IMR-90 (cell line): ENCODE data around the gene MBD1. TPM values are rescaled to one million over a fixed set of nuclear protein-coding genes. Genes with fewer than 3 reads are reported as not detected.

Source experiments
- ATAC-seq: fragments of 200-7000 bp; cut with Tn5 transposase; 2 replicates; pipeline ENCODE4 v1.9.1; 2020; ENCODE audit warnings: low read depth, mild to moderate bottlenecking, moderate library complexity
- BruUV-seq: library from RNA; stranded (reverse); fragments of 400-500 nt; replicated peaks from 2 replicates; lab custom pipeline; 2021; lab: Mats Ljungman, UMichigan
- CTCF ChIA-PET: fragments of 300-600 bp; formaldehyde crosslinking; extraction: SDS; loops from one replicate; lab custom pipeline; 2021; ENCODE audit warnings: antibody characterized with exemption; lab: Yijun Ruan, JAX
- POLR2A ChIA-PET: fragments of 300-600 bp; sonication (Branson Sonifier 250); formaldehyde crosslinking; loops from one replicate; lab custom pipeline; 2022; ENCODE audit warnings: antibody characterized with exemption; ENCODE audit not compliant: unreplicated experiment; lab: Charles Lee
- DNase-seq: peaks from one replicate; pipeline ENCODE4 v3.0.0; 2013
- H2AFZ ChIP-seq: replicated peaks from 2 replicates; pipeline ENCODE3; 2013; ENCODE audit warnings: low read length, mild to moderate bottlenecking; ENCODE audit not compliant: poor library complexity
- H2AK5ac ChIP-seq: 2 replicates; pipeline ENCODE4 v1.6.1; 2013; ENCODE audit warnings: low read depth, low read length, inconsistent platforms
- H2AK9ac ChIP-seq: replicated peaks from 2 replicates; pipeline ENCODE3; 2013; ENCODE audit warnings: mild to moderate bottlenecking, low read depth, low read length, moderate library complexity; ENCODE audit not compliant: poor library complexity
- H2BK120ac ChIP-seq: 2 replicates; pipeline ENCODE4 v1.6.1; 2013; ENCODE audit warnings: low read depth, low read length, inconsistent platforms
- H2BK15ac ChIP-seq: 3 replicates; pipeline ENCODE4 v1.6.1; 2013; ENCODE audit warnings: low read depth, low read length, inconsistent platforms
- H2BK20ac ChIP-seq: 2 replicates; pipeline ENCODE4 v1.6.1; 2013; ENCODE audit warnings: low read depth, mild to moderate bottlenecking, inconsistent platforms, low read length, moderate library complexity
- H2BK5ac ChIP-seq: 2 replicates; pipeline ENCODE4 v1.6.1; 2013; ENCODE audit warnings: mild to moderate bottlenecking, low read depth, low read length, inconsistent platforms; ENCODE audit not compliant: poor library complexity, severe bottlenecking
- H3K14ac ChIP-seq: replicated peaks from 2 replicates; pipeline ENCODE4 v1.6.1; 2013; ENCODE audit warnings: low read depth, low read length, inconsistent platforms
- H3K18ac ChIP-seq: 2 replicates; pipeline ENCODE4 v1.6.1; 2013; ENCODE audit warnings: low read depth, low read length, control low read depth
- H3K23ac ChIP-seq: 2 replicates; pipeline ENCODE4 v1.6.1; 2013; ENCODE audit warnings: low read depth, low read length, inconsistent platforms
- H3K27ac ChIP-seq: 2 replicates; pipeline ENCODE4 v1.5.1; 2013; ENCODE audit warnings: mild to moderate bottlenecking, control low read depth, low read length; ENCODE audit not compliant: insufficient read depth
- H3K27me3 ChIP-seq: 2 replicates; pipeline ENCODE4 v1.6.1; 2013; ENCODE audit warnings: low read length; ENCODE audit not compliant: control insufficient read depth, insufficient read depth
- H3K36me3 ChIP-seq: 2 replicates; pipeline ENCODE4 v1.6.1; 2013; ENCODE audit warnings: low read length, mixed read lengths; ENCODE audit not compliant: control insufficient read depth, insufficient read depth
- H3K4ac ChIP-seq: 2 replicates; pipeline ENCODE4 v1.6.1; 2013; ENCODE audit warnings: low read depth, low read length, inconsistent platforms
- H3K4me1 ChIP-seq: 2 replicates; pipeline ENCODE4 v1.6.1; 2013; ENCODE audit warnings: low read length, mixed read lengths; ENCODE audit not compliant: control insufficient read depth, insufficient read depth
- H3K4me2 ChIP-seq: 2 replicates; pipeline ENCODE4 v1.6.1; 2013; ENCODE audit warnings: low read depth, mild to moderate bottlenecking, control low read depth, low read length, moderate library complexity
- H3K4me3 ChIP-seq: 2 replicates; pipeline ENCODE4 v1.5.1; 2013; ENCODE audit warnings: low read depth, mild to moderate bottlenecking, control low read depth, low read length, moderate library complexity; ENCODE audit not compliant: insufficient read depth
- H3K56ac ChIP-seq: 2 replicates; pipeline ENCODE4 v1.6.1; 2013; ENCODE audit warnings: low read length, inconsistent platforms; ENCODE audit not compliant: insufficient read depth; ENCODE audit errors: extremely low read depth
- H3K79me1 ChIP-seq, 2 experiments: 2 replicates each; pipeline ENCODE4 v1.6.1; 2013; ENCODE audit warnings: low read length in 2 of 2, inconsistent platforms in 1 of 2, low read depth in 1 of 2
- H3K9ac ChIP-seq: 2 replicates; pipeline ENCODE4 v1.6.1; 2013; ENCODE audit warnings: low read depth, low read length, control low read depth
- H3K9me1 ChIP-seq: 2 replicates; pipeline ENCODE4 v1.6.1; 2013; ENCODE audit warnings: low read length, inconsistent platforms; ENCODE audit not compliant: insufficient read depth
- H3K9me3 ChIP-seq: 2 replicates; pipeline ENCODE4 v1.6.1; 2013; ENCODE audit warnings: low read length; ENCODE audit not compliant: control insufficient read depth, insufficient read depth
- H4K20me1 ChIP-seq: 2 replicates; pipeline ENCODE4 v1.6.1; 2013; ENCODE audit warnings: low read length, inconsistent platforms; ENCODE audit not compliant: insufficient read depth
- H4K5ac ChIP-seq: 2 replicates; pipeline ENCODE4 v1.6.1; 2013; ENCODE audit warnings: mild to moderate bottlenecking, low read depth, low read length, control low read depth
- H4K8ac ChIP-seq, 2 experiments: 2 replicates each; pipeline ENCODE4 v1.6.1; 2013; ENCODE audit warnings: low read depth in 2 of 2, low read length in 2 of 2, control low read depth in 1 of 2, inconsistent platforms in 1 of 2
- H4K91ac ChIP-seq: 2 replicates; pipeline ENCODE4 v1.6.1; 2013; ENCODE audit warnings: low read depth, low read length, inconsistent platforms; ENCODE audit not compliant: insufficient read depth
- CTCF ChIP-seq: conservative IDR thresholded peaks from 2 replicates; pipeline ENCODE4 v1.5.1; 2012; ENCODE audit warnings: mild to moderate bottlenecking, low read depth, low read length, improper control_type of control experiment
- FOS ChIP-seq: fragments of 150-350 bp; IDR thresholded peaks from 2 replicates; pipeline ENCODE4 v1.6.1; 2016; ENCODE audit warnings: low read depth, low read length
- WGBS, 2 experiments: methylation state at CpG; one replicate each; pipeline versions ENCODE4 v1.1.5 to v1.1.7; 2013; ENCODE audit warnings: missing lambda C conversion rate in 2 of 2; ENCODE audit not compliant: insufficient read length in 1 of 2; ENCODE audit errors: extremely low coverage in 2 of 2; 5-methylcytosine and 5-hydroxymethylcytosine counted together
- dilution Hi-C: fragments of 300-500 bp; cut with HindIII; formaldehyde crosslinking; loops from one replicate; pipeline ENCODE4 v1.14.3; 2018; ENCODE audit warnings: low sequenced_read_pairs; ENCODE audit not compliant: unreplicated experiment
- in situ Hi-C: fragments of 300-500 bp; cut with MboI; formaldehyde crosslinking; loops from 3 replicates; pipeline ENCODE4 v1.14.3; 2019; ENCODE audit warnings: low sequenced_read_pairs, inconsistent platforms, mixed read lengths
- intact Hi-C: fragments of 100-400 bp; cut with micrococcal nuclease; formaldehyde crosslinking; loops from 2 replicates; pipeline ENCODE4 v1.10.0; 2022
- polyA plus RNA-seq, 3 experiments: library from polyadenylated mRNA; depleted of rRNA; stranded (reverse); fragments of >200 nt; gene quantifications; 2 replicates each; pipeline ENCODE4 v1.2.3, GENCODE V29; 2012; ENCODE audit warnings: low replicate concordance in 1 of 3
- total RNA-seq: library from RNA; depleted of rRNA; stranded (reverse); fragments of >200 nt; gene quantifications from 2 replicates; pipeline ENCODE4 v1.2.3, GENCODE V29; 2012

Gene MBD1
- total and polyA plus RNA-seq, 2 of the 4 experiments (the other 2 are of a cell fraction): 31.7 to 56.5 TPM

GRCh38 chr18:50268022-50268747, 13.1 kb downstream of the MBD1 start:
- Histone ChIP-seq H3K56ac (no peak overlapping the region), H3K36me3 (peaks cover 32% of the 10 kb centered on the region), H3K18ac (no peak overlapping the region), H2BK5ac (no peak overlapping the region), H2BK20ac (no peak overlapping the region), H3K4ac (no peak overlapping the region), H3K9me1 (peaks cover 3% of the 10 kb centered on the region; the same call in 1 of the 2 replicates), H2AK5ac (no peak overlapping the region), H2AFZ (peak overlapping the region; percentile 74), H3K4me1 (no peaks in the 10 kb centered on the region), H3K27me3 (no peaks in the 10 kb centered on the region), H3K27ac (no peak overlapping the region), H3K9me3 (no peaks in the 10 kb centered on the region), H4K91ac (no peak overlapping the region), H3K4me3 (peak overlapping the region; percentile 41), H3K4me2 (no peak overlapping the region), H3K9ac (no peak overlapping the region), H2BK15ac (no peak overlapping the region), H4K8ac (peak overlapping the region; percentile 13 to 53; a peak in 2 of 4 replicates), H2BK120ac (no peak overlapping the region), H3K79me1 (peaks cover 0 to 5% of the 10 kb centered on the region in 2 experiments; a peak in 1 of 4 replicates), H4K20me1 (no peaks in the 10 kb centered on the region; the same call in 1 of the 2 replicates), H2AK9ac (peak overlapping the region; percentile 9), H3K14ac (no peak overlapping the region), H4K5ac (no peak overlapping the region), H3K23ac (no peak overlapping the region)
- no TSS peak for BruUV-seq
- in situ Hi-C loops: no loop called here
- TF ChIP-seq FOS (no peak), CTCF (peak; percentile 53)
- DNase-seq (peak; percentile 7), ATAC-seq (0 out of 2 replicates have a peak, but pooled peaks have one; percentile 5)
- intact Hi-C loops: no loop called here
- dilution Hi-C loops: no loop called here
- 29% methylated on average over 17 of the region's 56 CpGs; no CpG with 5 or more reads in 1 of the 2 experiments for WGBS, 2 experiments
- ChIA-PET POLR2A (no interaction called here), CTCF (interaction anchor here (1.1 kb wide), 1 partner anchor 141 kb away, joined by 3 read pairs; no protein-coding TSS in a partner anchor)
